A673 (cell line): Measurements from ENCODE around the gene PHC2.

Experiments
- EZH2 ChIP-seq: fragments of 200-600 bp; sonication (generic); IDR thresholded peaks from 2 replicates; pipeline ENCODE4 v1.6.1; 2017; ENCODE audit warnings: borderline replicate concordance, low read depth, mild to moderate bottlenecking, mixed read lengths, antibody characterized with exemption, low read length; ENCODE audit not compliant: poor library complexity, severe bottlenecking
- TF ChIP-seq, protein P1 (sequence below): fragments of 300-800, 200-600 bp; sonication (generic); conservative IDR thresholded peaks from 2 replicates; pipeline ENCODE4 v1.5.1; 2017; ENCODE audit warnings: low read depth, mild to moderate bottlenecking, antibody characterized with exemption, low read length, moderate library complexity, mixed read lengths

GRCh38 chr1:33295450-33296081 is 135.3 kb downstream of the PHC2 start:
- TF ChIP-seq, protein P1, sequence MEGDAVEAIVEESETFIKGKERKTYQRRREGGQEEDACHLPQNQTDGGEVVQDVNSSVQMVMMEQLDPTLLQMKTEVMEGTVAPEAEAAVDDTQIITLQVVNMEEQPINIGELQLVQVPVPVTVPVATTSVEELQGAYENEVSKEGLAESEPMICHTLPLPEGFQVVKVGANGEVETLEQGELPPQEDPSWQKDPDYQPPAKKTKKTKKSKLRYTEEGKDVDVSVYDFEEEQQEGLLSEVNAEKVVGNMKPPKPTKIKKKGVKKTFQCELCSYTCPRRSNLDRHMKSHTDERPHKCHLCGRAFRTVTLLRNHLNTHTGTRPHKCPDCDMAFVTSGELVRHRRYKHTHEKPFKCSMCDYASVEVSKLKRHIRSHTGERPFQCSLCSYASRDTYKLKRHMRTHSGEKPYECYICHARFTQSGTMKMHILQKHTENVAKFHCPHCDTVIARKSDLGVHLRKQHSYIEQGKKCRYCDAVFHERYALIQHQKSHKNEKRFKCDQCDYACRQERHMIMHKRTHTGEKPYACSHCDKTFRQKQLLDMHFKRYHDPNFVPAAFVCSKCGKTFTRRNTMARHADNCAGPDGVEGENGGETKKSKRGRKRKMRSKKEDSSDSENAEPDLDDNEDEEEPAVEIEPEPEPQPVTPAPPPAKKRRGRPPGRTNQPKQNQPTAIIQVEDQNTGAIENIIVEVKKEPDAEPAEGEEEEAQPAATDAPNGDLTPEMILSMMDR, result peak; percentile 97
- no peak for TF ChIP-seq EZH2
